Suprapubic skin (tissue), 4 donors: ENCODE results near the gene HDC. TPM values are rescaled to one million over a fixed set of nuclear protein-coding genes. Genes with fewer than 3 reads are reported as not detected.

ENCODE experiments used
- DNase-seq, 2 donors: peaks; one replicate each; pipeline ENCODE4 v3.0.0-alpha.2; 2019; ENCODE audit warnings: low spot score in 2 of 2
- H3K27ac ChIP-seq: fragments of 200-600 bp; sonication (generic); one replicate; pipeline ENCODE4 v1.5.1; 2019
- H3K27me3 ChIP-seq: fragments of 200-600 bp; sonication (generic); one replicate; pipeline ENCODE4 v1.5.1; 2019
- H3K36me3 ChIP-seq: fragments of 200-600 bp; sonication (generic); one replicate; pipeline ENCODE4 v1.5.1; 2019
- H3K4me1 ChIP-seq: fragments of 200-600 bp; sonication (generic); one replicate; pipeline ENCODE4 v1.5.1; 2019
- H3K4me3 ChIP-seq: fragments of 200-600 bp; sonication (generic); one replicate; pipeline ENCODE4 v1.5.1; 2019; ENCODE audit warnings: mild to moderate bottlenecking
- H3K9me3 ChIP-seq: fragments of 200-600 bp; sonication (generic); one replicate; pipeline ENCODE4 v1.5.1; 2019
- EP300 ChIP-seq: sonication (generic); formaldehyde crosslinking; IDR thresholded peaks from one replicate; pipeline ENCODE4 v1.6.1; 2017; ENCODE audit warnings: antibody characterized with exemption
- POLR2A ChIP-seq, 2 donors: fragments of 450-650 bp; IDR thresholded peaks; one replicate each; pipeline ENCODE4 v1.6.1; 2017; ENCODE audit warnings: antibody characterized with exemption in 2 of 2, mild to moderate bottlenecking in 2 of 2, moderate library complexity in 2 of 2
- POLR2AphosphoS5 ChIP-seq, 3 donors: sonication (generic); formaldehyde crosslinking; IDR thresholded peaks; one replicate each; pipeline ENCODE4 v1.6.1; 2017; ENCODE audit warnings: antibody characterized with exemption in 3 of 3
- WGBS: methylation state at CpG from one replicate; pipeline ENCODE4 v1.1.5; 2018; 5-methylcytosine and 5-hydroxymethylcytosine counted together
- total RNA-seq, 4 donors: library from RNA; depleted of rRNA; stranded (reverse); fragments of >200 nt; gene quantifications; one replicate each; pipeline ENCODE4 v1.1.0, GENCODE V29; 2016
- TF ChIP-seq, protein P1 (sequence below), 2 donors: fragments of 200-600 bp in 1 of 2; fragments of 450-650 bp in 1 of 2; sonication (generic) in 1 of 2; IDR thresholded peaks; one replicate each; pipeline ENCODE4 v1.5.1; 2016 to 2019; ENCODE audit warnings: antibody characterized with exemption in 2 of 2, mild to moderate bottlenecking in 1 of 2, moderate library complexity in 1 of 2

The HDC gene
- total RNA-seq, 4 donors from 2014 or later: 0.36 to 0.81 TPM; not detected in 2

DNA sequence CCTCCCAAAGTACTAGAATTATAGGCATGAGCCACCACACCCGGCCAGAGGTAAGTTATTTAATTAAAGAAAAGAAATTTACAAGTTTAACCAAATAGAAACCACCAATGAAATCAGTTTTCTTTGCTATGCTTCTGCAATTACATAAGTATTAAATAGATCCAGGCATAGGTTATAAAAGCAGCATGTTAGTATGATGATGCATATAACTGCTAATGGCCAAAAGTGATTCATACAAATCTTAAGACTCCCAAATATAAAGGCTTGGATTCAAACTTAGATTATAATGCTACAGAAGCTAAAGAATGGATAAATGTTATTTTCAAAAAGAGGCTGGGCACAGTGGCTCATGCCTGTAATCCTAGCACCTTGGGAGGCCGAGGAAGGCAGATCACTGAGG is 32.8 kb upstream of the HDC start:
- Histone ChIP-seq H3K4me1 (no peaks in the 10 kb centered on the region), H3K27me3 (no peaks in the 10 kb centered on the region), H3K4me3 (no peak overlapping the region), H3K9me3 (no peaks in the 10 kb centered on the region), H3K27ac (no peak overlapping the region), H3K36me3 (peaks cover 44% of the 10 kb centered on the region)
- WGBS: 94% methylated on average over 2 of the region's 2 CpGs
- no peak for DNase-seq
- TF ChIP-seq POLR2AphosphoS5 (IDR thresholded peaks at IDR 0.05) (no peak), POLR2A (IDR thresholded peaks at IDR 0.05) (no peak), EP300 (no peak)
- TF ChIP-seq, protein P1, sequence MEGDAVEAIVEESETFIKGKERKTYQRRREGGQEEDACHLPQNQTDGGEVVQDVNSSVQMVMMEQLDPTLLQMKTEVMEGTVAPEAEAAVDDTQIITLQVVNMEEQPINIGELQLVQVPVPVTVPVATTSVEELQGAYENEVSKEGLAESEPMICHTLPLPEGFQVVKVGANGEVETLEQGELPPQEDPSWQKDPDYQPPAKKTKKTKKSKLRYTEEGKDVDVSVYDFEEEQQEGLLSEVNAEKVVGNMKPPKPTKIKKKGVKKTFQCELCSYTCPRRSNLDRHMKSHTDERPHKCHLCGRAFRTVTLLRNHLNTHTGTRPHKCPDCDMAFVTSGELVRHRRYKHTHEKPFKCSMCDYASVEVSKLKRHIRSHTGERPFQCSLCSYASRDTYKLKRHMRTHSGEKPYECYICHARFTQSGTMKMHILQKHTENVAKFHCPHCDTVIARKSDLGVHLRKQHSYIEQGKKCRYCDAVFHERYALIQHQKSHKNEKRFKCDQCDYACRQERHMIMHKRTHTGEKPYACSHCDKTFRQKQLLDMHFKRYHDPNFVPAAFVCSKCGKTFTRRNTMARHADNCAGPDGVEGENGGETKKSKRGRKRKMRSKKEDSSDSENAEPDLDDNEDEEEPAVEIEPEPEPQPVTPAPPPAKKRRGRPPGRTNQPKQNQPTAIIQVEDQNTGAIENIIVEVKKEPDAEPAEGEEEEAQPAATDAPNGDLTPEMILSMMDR (IDR thresholded peaks at IDR 0.05): no peak

DNA sequence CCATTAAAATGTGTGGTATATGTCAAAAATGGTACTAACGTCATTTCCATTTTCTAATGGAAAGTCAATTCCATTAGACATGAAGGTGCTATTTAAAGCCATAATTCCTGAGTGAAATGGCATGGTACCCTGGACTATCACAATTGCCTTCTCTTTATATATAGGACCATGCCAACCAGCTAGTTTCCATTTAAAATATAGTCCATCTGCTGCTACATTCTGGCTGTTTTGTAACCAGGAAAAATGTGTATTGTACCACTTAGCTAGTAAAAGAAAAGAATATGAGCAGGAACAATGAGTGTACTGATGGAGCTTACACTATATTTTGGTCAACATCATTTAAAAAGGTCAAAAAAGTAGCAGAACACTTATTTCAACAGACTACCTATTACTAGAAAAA is 30.4 kb upstream of the HDC start:
- Histone ChIP-seq H3K9me3 (no peaks in the 10 kb centered on the region), H3K27ac (no peak overlapping the region), H3K4me1 (no peaks in the 10 kb centered on the region), H3K36me3 (peaks cover 37% of the 10 kb centered on the region), H3K4me3 (no peak overlapping the region), H3K27me3 (no peaks in the 10 kb centered on the region)
- DNase-seq: no peak
- TF ChIP-seq POLR2A (IDR thresholded peaks at IDR 0.05) (no peak), POLR2AphosphoS5 (IDR thresholded peaks at IDR 0.05) (no peak), EP300 (no peak)
- TF ChIP-seq, protein P1 (IDR thresholded peaks at IDR 0.05): no peak
- 89% methylated on average over 1 of the region's 1 CpG for WGBS

DNA sequence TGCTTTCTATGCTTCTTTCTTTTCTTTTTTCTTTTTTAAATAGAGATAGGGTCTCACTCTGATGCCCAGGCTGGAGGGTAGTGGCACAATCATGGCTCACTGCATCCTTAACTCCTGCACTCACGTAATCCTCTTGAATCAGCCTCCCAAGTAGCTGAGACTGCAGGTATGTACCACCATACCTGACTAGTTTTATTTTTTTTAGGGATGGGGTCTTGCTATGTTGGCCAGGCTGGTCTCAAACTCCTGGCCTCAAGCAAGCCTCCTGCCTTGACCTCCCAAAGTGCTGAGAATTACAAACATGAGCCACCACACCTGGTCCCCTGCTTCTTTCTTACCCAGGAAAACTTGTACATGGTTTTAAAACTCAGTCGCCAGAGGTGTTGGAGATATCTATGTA is 24.2 kb upstream of the HDC start:
- TF ChIP-seq EP300 (no peak), POLR2AphosphoS5 (IDR thresholded peaks at IDR 0.05) (no peak), POLR2A (IDR thresholded peaks at IDR 0.05) (no peak)
- TF ChIP-seq, protein P1 (IDR thresholded peaks at IDR 0.05): no peak
- WGBS: 93% methylated on average over 2 of the region's 2 CpGs
- H3K4me1 ChIP-seq: no peaks in the 10 kb centered on the region

GRCh38 chr15:50287324-50288116 is 22.0 kb upstream of the HDC start:
- no peak for DNase-seq
- H3K27ac ChIP-seq: no peak overlapping the region
- no peaks in the 10 kb centered on the region for H3K4me1 ChIP-seq
- WGBS: 95% methylated on average over 6 of the region's 6 CpGs
- no peaks in the 10 kb centered on the region for H3K9me3 ChIP-seq
- H3K36me3 ChIP-seq: peaks cover 25% of the 10 kb centered on the region
- no peak overlapping the region for H3K4me3 ChIP-seq
- TF ChIP-seq EP300 (no peak), POLR2A (IDR thresholded peaks at IDR 0.05) (no peak), POLR2AphosphoS5 (IDR thresholded peaks at IDR 0.05) (no peak)
- TF ChIP-seq, protein P1 (IDR thresholded peaks at IDR 0.05): no peak
- no peaks in the 10 kb centered on the region for H3K27me3 ChIP-seq

More for the DNA sequence above, 24.2 kb upstream of the HDC start:
- Histone ChIP-seq H3K27ac (no peak overlapping the region), H3K9me3 (no peaks in the 10 kb centered on the region), H3K27me3 (no peaks in the 10 kb centered on the region), H3K36me3 (peaks cover 25% of the 10 kb centered on the region), H3K4me3 (no peak overlapping the region)
- DNase-seq: no peak

- peaks cover 8% of the 10 kb centered on the region for H3K36me3 ChIP-seq
- no peak overlapping the region for H3K27ac ChIP-seq
- TF ChIP-seq POLR2A (IDR thresholded peaks at IDR 0.05) (no peak), EP300 (no peak), POLR2AphosphoS5 (IDR thresholded peaks at IDR 0.05) (no peak)
- TF ChIP-seq, protein P1 (IDR thresholded peaks at IDR 0.05): no peak
- no peak for DNase-seq
- no peaks in the 10 kb centered on the region for H3K4me1 ChIP-seq
- H3K4me3 ChIP-seq: no peak overlapping the region
- 77% methylated on average over 5 of the region's 5 CpGs for WGBS
- H3K9me3 ChIP-seq: no peaks in the 10 kb centered on the region
- no peaks in the 10 kb centered on the region for H3K27me3 ChIP-seq
These were observed 15.9 kb upstream of the HDC start for GRCh38 chr15:50281427-50281826.
